HG02852 (cell line): ENCODE measurements around the gene HNRNPUL1.
"Not testable (repeated sequence)": the region's sequence is repeated elsewhere in the genome, so short reads cannot be mapped to it uniquely, and the experiment has no call there.

ENCODE experiments used
- ATAC-seq: cut with Tn5 transposase; IDR thresholded peaks from one replicate; pipeline ENCODE4 v1.9.1; 2021; ENCODE audit warnings: mild to moderate bottlenecking, moderate library complexity; ENCODE audit not compliant: unreplicated experiment

The HNRNPUL1 gene

GRCh38 chr19:41324231-41324702 is 60.1 kb downstream of the HNRNPUL1 start:
- no peak for ATAC-seq

- no peak for ATAC-seq
These were observed 60.9 kb downstream of the HNRNPUL1 start for GRCh38 chr19:41324921-41325639.

GRCh38 chr19:41325640-41325946 is 61.4 kb downstream of the HNRNPUL1 start:
- no peak for ATAC-seq

- no peak for ATAC-seq
These were observed 62.0 kb downstream of the HNRNPUL1 start for GRCh38 chr19:41325947-41326706.

- ATAC-seq = no peak
These were observed 63.0 kb downstream of the HNRNPUL1 start for GRCh38 chr19:41327076-41327575.

GRCh38 chr19:41327576-41328156 is 63.5 kb downstream of the HNRNPUL1 start:
- peak; percentile 45 for ATAC-seq

- peak; percentile 4 for ATAC-seq
These were observed 64.1 kb downstream of the HNRNPUL1 start for GRCh38 chr19:41328157-41328841.

- ATAC-seq = no peak
These were observed 64.7 kb downstream of the HNRNPUL1 start for GRCh38 chr19:41328842-41329225.

- no peak for ATAC-seq
These were observed 66.3 kb downstream of the HNRNPUL1 start for GRCh38 chr19:41330481-41330880.

GRCh38 chr19:41330946-41331678 is 66.9 kb downstream of the HNRNPUL1 start:
- ATAC-seq = no peak

- ATAC-seq = no peak
These were observed 67.8 kb downstream of the HNRNPUL1 start for GRCh38 chr19:41332000-41332399.

- no peak for ATAC-seq
These were observed 68.3 kb downstream of the HNRNPUL1 start for GRCh38 chr19:41332468-41332867.

GRCh38 chr19:41334793-41335192 is 70.6 kb downstream of the HNRNPUL1 start:
- ATAC-seq = no peak

- no peak for ATAC-seq
These were observed 71.3 kb downstream of the HNRNPUL1 start for GRCh38 chr19:41335467-41335866.

GRCh38 chr19:41339936-41340335 is 75.8 kb downstream of the HNRNPUL1 start:
- ATAC-seq = no peak

- ATAC-seq = no peak
These were observed 77.7 kb downstream of the HNRNPUL1 start for GRCh38 chr19:41341669-41342490.

- no peak for ATAC-seq
These were observed 80.0 kb downstream of the HNRNPUL1 start for GRCh38 chr19:41344162-41344561.

- not testable (repeated sequence) for ATAC-seq
These were observed 82.7 kb downstream of the HNRNPUL1 start for GRCh38 chr19:41346916-41347315.

GRCh38 chr19:41350735-41351338 is 86.7 kb downstream of the HNRNPUL1 start:
- ATAC-seq = no peak
